H1 (cell line): ENCODE data around the gene KLHDC4. TPM values are rescaled to one million over a fixed set of nuclear protein-coding genes. Genes with fewer than 3 reads are reported as not detected.

Experiments
- KDM1A ChIP-seq: fragments of 200-600, 300-600 bp; sonication (generic); IDR thresholded peaks from 2 replicates; pipeline ENCODE4 v1.7.1; 2016; ENCODE audit warnings: mild to moderate bottlenecking, low read length, borderline replicate concordance
- MAX ChIP-seq: IDR thresholded peaks from 2 replicates; pipeline ENCODE4 v1.6.1; 2012; ENCODE audit warnings: inconsistent platforms
- PHF8 ChIP-seq: fragments of 200-600 bp; sonication (generic); conservative IDR thresholded peaks from 2 replicates; pipeline ENCODE4 v1.7.1; 2012; ENCODE audit warnings: low read depth, mild to moderate bottlenecking, inconsistent platforms, low read length, moderate library complexity
- POLR2AphosphoS5 ChIP-seq: IDR thresholded peaks from 2 replicates; pipeline ENCODE4 v1.6.1; 2011; ENCODE audit warnings: low read depth, low read length
- polyA plus RNA-seq, 7 experiments: library from polyadenylated mRNA; depleted of rRNA in 3 of 7; stranded (reverse) in 5 of 7; unstranded in 2 of 7; fragments of >200 nt in 5 of 7; fragments of 200-250 nt in 2 of 7; gene quantifications; 1 replicate in 5 of 7; 2 replicates in 1 of 7; 4 replicates in 1 of 7; pipeline versions ENCODE4 v1.2.1 to v1.2.3, GENCODE V29; 2011 to 2013; ENCODE audit warnings: missing spikeins in 2 of 7, mixed read lengths in 2 of 7
- total RNA-seq: library from RNA; stranded (reverse); fragmentation: NEBNext Ultra II Directional; extraction: Animal tissue kit (Norgen Biotek cat#: 25700); gene quantifications from 2 replicates; pipeline ENCODE4 v1.2.1, GENCODE V29; 2021
- TF ChIP-seq, protein P1 (sequence below): fragments of 300-600 bp; sonication (generic); IDR thresholded peaks from 2 replicates; pipeline ENCODE4 v1.7.1; 2012; ENCODE audit warnings: low read length, moderate library complexity, mild to moderate bottlenecking, inconsistent platforms; ENCODE audit not compliant: insufficient replicate concordance

The KLHDC4 gene
- total and polyA plus RNA-seq, 2 of the 8 experiments (the other 6 are each of a cell fraction or from before 2014, with no cell fraction given): 23.7 to 63.9 TPM

DNA sequence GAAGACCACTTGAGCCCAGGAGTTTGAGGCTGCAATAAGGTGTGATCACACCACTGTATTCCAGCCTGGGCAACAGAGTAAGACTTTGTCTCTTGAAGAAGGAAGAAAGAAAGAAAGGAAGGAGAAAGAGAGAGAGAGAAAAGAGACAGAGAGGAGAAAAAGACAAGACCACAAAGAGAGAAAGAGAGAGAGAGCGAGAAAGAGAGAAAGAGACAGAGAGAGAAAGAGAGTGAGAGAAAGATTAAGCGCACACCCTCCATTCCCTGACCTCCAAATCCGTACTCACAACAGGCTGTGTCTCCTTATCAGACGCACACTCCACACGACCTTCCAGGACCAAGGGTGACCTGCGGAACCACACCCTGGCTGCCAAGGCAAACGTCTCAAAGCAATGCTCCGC lies 19.6 kb downstream of the KLHDC4 start (continued):
- TF ChIP-seq, protein P1, sequence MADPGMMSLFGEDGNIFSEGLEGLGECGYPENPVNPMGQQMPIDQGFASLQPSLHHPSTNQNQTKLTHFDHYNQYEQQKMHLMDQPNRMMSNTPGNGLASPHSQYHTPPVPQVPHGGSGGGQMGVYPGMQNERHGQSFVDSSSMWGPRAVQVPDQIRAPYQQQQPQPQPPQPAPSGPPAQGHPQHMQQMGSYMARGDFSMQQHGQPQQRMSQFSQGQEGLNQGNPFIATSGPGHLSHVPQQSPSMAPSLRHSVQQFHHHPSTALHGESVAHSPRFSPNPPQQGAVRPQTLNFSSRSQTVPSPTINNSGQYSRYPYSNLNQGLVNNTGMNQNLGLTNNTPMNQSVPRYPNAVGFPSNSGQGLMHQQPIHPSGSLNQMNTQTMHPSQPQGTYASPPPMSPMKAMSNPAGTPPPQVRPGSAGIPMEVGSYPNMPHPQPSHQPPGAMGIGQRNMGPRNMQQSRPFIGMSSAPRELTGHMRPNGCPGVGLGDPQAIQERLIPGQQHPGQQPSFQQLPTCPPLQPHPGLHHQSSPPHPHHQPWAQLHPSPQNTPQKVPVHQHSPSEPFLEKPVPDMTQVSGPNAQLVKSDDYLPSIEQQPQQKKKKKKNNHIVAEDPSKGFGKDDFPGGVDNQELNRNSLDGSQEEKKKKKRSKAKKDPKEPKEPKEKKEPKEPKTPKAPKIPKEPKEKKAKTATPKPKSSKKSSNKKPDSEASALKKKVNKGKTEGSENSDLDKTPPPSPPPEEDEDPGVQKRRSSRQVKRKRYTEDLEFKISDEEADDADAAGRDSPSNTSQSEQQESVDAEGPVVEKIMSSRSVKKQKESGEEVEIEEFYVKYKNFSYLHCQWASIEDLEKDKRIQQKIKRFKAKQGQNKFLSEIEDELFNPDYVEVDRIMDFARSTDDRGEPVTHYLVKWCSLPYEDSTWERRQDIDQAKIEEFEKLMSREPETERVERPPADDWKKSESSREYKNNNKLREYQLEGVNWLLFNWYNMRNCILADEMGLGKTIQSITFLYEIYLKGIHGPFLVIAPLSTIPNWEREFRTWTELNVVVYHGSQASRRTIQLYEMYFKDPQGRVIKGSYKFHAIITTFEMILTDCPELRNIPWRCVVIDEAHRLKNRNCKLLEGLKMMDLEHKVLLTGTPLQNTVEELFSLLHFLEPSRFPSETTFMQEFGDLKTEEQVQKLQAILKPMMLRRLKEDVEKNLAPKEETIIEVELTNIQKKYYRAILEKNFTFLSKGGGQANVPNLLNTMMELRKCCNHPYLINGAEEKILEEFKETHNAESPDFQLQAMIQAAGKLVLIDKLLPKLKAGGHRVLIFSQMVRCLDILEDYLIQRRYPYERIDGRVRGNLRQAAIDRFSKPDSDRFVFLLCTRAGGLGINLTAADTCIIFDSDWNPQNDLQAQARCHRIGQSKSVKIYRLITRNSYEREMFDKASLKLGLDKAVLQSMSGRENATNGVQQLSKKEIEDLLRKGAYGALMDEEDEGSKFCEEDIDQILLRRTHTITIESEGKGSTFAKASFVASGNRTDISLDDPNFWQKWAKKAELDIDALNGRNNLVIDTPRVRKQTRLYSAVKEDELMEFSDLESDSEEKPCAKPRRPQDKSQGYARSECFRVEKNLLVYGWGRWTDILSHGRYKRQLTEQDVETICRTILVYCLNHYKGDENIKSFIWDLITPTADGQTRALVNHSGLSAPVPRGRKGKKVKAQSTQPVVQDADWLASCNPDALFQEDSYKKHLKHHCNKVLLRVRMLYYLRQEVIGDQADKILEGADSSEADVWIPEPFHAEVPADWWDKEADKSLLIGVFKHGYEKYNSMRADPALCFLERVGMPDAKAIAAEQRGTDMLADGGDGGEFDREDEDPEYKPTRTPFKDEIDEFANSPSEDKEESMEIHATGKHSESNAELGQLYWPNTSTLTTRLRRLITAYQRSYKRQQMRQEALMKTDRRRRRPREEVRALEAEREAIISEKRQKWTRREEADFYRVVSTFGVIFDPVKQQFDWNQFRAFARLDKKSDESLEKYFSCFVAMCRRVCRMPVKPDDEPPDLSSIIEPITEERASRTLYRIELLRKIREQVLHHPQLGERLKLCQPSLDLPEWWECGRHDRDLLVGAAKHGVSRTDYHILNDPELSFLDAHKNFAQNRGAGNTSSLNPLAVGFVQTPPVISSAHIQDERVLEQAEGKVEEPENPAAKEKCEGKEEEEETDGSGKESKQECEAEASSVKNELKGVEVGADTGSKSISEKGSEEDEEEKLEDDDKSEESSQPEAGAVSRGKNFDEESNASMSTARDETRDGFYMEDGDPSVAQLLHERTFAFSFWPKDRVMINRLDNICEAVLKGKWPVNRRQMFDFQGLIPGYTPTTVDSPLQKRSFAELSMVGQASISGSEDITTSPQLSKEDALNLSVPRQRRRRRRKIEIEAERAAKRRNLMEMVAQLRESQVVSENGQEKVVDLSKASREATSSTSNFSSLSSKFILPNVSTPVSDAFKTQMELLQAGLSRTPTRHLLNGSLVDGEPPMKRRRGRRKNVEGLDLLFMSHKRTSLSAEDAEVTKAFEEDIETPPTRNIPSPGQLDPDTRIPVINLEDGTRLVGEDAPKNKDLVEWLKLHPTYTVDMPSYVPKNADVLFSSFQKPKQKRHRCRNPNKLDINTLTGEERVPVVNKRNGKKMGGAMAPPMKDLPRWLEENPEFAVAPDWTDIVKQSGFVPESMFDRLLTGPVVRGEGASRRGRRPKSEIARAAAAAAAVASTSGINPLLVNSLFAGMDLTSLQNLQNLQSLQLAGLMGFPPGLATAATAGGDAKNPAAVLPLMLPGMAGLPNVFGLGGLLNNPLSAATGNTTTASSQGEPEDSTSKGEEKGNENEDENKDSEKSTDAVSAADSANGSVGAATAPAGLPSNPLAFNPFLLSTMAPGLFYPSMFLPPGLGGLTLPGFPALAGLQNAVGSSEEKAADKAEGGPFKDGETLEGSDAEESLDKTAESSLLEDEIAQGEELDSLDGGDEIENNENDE: no peak
- TF ChIP-seq PHF8 (no peak), MAX (no peak), KDM1A (no peak), POLR2AphosphoS5 (no peak)
